A549 treated with dexamethasone at 1 μM for 4 hours (cell line): ENCODE data around the gene GRM7. TPM values are rescaled to one million over a fixed set of nuclear protein-coding genes. Genes with fewer than 3 reads are reported as not detected.

Experiments used
- total RNA-seq: library from RNA; stranded (reverse); fragments of 200-300 nt; extraction: Qiagen RNA extraction; gene quantifications from 5 replicates; pipeline ENCODE4 v1.2.3, GENCODE V29; 2022

GRM7 gene
- not detected in 5 replicates for total RNA-seq

GRCh38 chr3:6860954-6861624, at the start of gene GRM7:
Gene GRM7 (plus strand): TSS chr3:6861115.

